Measurements from ENCODE around the gene FGF12. TPM values are rescaled to one million over a fixed set of nuclear protein-coding genes. Genes with fewer than 3 reads are reported as not detected.

The FGF12 gene
- total RNA-seq, 1 donor from 2014 or later = 7.0 TPM

DNA sequence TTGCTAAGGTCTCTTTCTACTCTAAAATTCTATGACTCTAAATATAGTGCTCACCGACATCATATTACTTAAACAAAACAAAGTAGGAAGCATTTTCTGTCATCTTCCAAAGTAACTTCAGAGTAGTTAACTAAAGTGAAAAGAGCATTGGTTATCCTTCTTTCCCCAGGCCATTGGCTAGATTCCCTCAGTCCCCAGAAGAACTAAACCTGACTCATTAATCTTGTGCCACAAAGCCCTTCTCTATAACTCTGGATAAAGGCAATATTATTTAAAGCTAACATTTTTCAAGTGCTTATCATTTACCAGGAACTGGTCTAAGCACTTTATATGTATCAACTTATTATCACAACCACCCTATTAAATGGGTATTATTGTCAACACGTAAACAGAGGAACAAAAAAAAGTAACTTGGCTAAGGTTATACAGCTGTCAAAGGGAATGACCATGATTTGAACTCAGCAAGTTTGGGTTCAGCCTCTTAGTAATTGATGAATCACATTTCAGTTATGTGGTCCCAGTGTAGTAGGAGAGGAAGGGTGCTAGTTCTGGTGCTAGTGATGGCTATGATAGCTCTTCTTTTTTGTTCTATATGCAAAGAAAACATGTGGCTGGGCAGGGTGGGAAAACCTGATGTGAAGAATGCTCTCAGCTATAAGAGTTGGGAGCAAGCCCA is 304.9 kb downstream of the FGF12 start:
- Histone ChIP-seq H3K36me3 (no peaks in the 10 kb centered on the region), H2AFZ (replicated peaks) (no peak overlapping the region), H3K79me2 (ENCODE audit: low read depth) (no peaks in the 10 kb centered on the region), H3F3A (ENCODE audit: low read depth) (no peaks in the 10 kb centered on the region), H3K9ac (no peak overlapping the region), H4K20me1 (ENCODE audit: low read depth) (no peaks in the 10 kb centered on the region), H3K27me3 (no peaks in the 10 kb centered on the region), H3K9me3 (ENCODE audit: low read depth) (no peaks in the 10 kb centered on the region), H3K27ac (no peak overlapping the region), H3K4me2 (no peak overlapping the region), H3K4me3 (no peak overlapping the region), H3K4me1 (no peaks in the 10 kb centered on the region)
- Mint-ChIP-seq H3K27ac (no peak overlapping the region), H3K4me1 (peaks cover 13% of the 10 kb centered on the region), H3K36me3 (peaks cover 2% of the 10 kb centered on the region), H3K4me3 (no peak overlapping the region), H3K27me3 (ENCODE audit: insufficient read depth, low read depth) (no peaks in the 10 kb centered on the region), H3K9me3 (peaks cover 15% of the 10 kb centered on the region)
- no peak for DNase-seq (ENCODE audit: low spot score)
- TF ChIP-seq CTCF (IDR thresholded peaks at IDR 0.05) (no peak), EZH2phosphoT487 (IDR thresholded peaks at IDR 0.05) (no peak), EZH2 (IDR thresholded peaks at IDR 0.05) (no peak)

- H3K9ac ChIP-seq = no peak overlapping the region
- Mint-ChIP-seq H3K4me3 (no peak overlapping the region), H3K27ac (no peak overlapping the region), H3K4me1 (peaks cover 25% of the 10 kb centered on the region), H3K27me3 (ENCODE audit: insufficient read depth, low read depth) (no peaks in the 10 kb centered on the region), H3K9me3 (peaks cover 15% of the 10 kb centered on the region), H3K36me3 (peaks cover 2% of the 10 kb centered on the region)
- no peak overlapping the region for H3K4me3 ChIP-seq
- no peaks in the 10 kb centered on the region for H3K4me1 ChIP-seq
- no peaks in the 10 kb centered on the region for H3K9me3 ChIP-seq (ENCODE audit: low read depth)
- H3K27me3 ChIP-seq = no peaks in the 10 kb centered on the region
- no peak overlapping the region for H3K4me2 ChIP-seq
- no peaks in the 10 kb centered on the region for H4K20me1 ChIP-seq (ENCODE audit: low read depth)
- no peak overlapping the region for H2AFZ ChIP-seq (replicated peaks)
- no peaks in the 10 kb centered on the region for H3K79me2 ChIP-seq (ENCODE audit: low read depth)
- H3F3A ChIP-seq (ENCODE audit: low read depth) = no peaks in the 10 kb centered on the region
- no peak for DNase-seq (ENCODE audit: low spot score)
- H3K36me3 ChIP-seq = no peaks in the 10 kb centered on the region
- no peak for TF ChIP-seq EZH2phosphoT487 (IDR thresholded peaks at IDR 0.05)
- no peak for TF ChIP-seq CTCF (IDR thresholded peaks at IDR 0.05)
- no peak for TF ChIP-seq EZH2 (IDR thresholded peaks at IDR 0.05)
- H3K27ac ChIP-seq = no peak overlapping the region
These were observed 308.0 kb downstream of the FGF12 start for GRCh38 chr3:192419312-192419711.

GRCh38 chr3:192417559-192418055 is 309.7 kb downstream of the FGF12 start:
- Histone ChIP-seq H3K27ac (no peak overlapping the region), H4K20me1 (ENCODE audit: low read depth) (no peaks in the 10 kb centered on the region), H3F3A (ENCODE audit: low read depth) (no peaks in the 10 kb centered on the region), H3K4me2 (no peak overlapping the region), H3K9me3 (ENCODE audit: low read depth) (no peaks in the 10 kb centered on the region), H3K4me1 (no peaks in the 10 kb centered on the region), H3K27me3 (peaks cover 2% of the 10 kb centered on the region), H3K4me3 (no peak overlapping the region), H3K79me2 (ENCODE audit: low read depth) (no peaks in the 10 kb centered on the region), H2AFZ (replicated peaks) (no peak overlapping the region), H3K36me3 (no peaks in the 10 kb centered on the region), H3K9ac (no peak overlapping the region)
- Mint-ChIP-seq H3K27me3 (ENCODE audit: insufficient read depth, low read depth) (no peaks in the 10 kb centered on the region), H3K27ac (peak overlapping the region; percentile 96), H3K4me1 (peaks cover 28% of the 10 kb centered on the region), H3K9me3 (peaks cover 15% of the 10 kb centered on the region), H3K4me3 (no peak overlapping the region), H3K36me3 (peaks cover 2% of the 10 kb centered on the region)
- TF ChIP-seq CTCF (IDR thresholded peaks at IDR 0.05) = no peak
- no peak for TF ChIP-seq EZH2 (IDR thresholded peaks at IDR 0.05)
- no peak for TF ChIP-seq EZH2phosphoT487 (IDR thresholded peaks at IDR 0.05)
- DNase-seq (ENCODE audit: low spot score) = no peak
